Left forelimb (tissue), 1 donor: ENCODE measurements around the gene PLEKHH2.
A peak's percentile ranks its signal among the peaks of the same experiment; 100 is the strongest.
"Not testable (repeated sequence)": the region's sequence is repeated elsewhere in the genome, so short reads cannot be mapped to it uniquely, and the experiment has no call there.

Experiments
- DNase-seq: peaks from one replicate; pipeline ENCODE4 v3.0.0-alpha.2; 2018; ENCODE audit warnings: low spot score

PLEKHH2 gene

DNA sequence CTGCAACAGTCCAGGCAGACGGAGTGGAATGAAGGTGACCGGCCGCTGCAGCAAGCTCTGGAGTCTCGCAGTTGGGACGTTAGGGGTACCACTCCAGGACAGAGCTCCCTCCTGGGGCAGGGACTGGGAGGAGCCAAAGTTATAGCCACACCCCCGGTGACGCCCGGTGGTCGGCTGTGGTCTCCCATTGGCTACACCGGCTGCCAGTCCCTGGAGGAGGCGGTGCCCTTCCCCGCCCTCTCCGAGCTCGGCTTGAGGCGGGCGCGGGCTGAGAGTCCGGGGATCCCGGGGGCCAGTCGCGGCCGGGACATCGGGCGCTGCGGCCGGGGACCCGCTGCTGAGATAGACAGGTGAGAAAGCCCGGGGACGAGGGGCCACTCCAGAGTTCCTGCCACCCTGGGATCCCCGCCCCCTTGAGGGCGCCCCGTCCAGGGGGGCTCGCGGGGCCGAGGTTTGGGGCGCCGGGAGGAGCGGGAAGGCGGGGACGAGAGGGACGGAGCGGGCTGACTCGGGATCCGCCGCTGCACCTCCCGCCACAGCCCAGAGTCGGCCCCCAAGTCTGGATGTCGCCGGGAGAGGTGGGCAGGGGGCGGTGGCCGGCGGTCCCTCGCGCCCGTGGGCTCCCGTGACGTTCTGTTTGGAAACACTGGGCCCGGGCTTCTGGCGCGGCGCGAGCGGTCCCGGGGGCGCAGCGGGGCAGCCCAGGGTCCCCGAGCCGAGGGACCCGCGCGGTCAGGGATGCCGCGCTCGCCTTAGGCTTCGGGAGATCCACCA lies at the start of gene PLEKHH2:
PLEKHH2 (plus strand) TSS at position 231 of the 774 bp plus-strand sequence. CDS start 7,414 bp downstream, outside the sequence.
- peak; percentile 95 for DNase-seq

DNA sequence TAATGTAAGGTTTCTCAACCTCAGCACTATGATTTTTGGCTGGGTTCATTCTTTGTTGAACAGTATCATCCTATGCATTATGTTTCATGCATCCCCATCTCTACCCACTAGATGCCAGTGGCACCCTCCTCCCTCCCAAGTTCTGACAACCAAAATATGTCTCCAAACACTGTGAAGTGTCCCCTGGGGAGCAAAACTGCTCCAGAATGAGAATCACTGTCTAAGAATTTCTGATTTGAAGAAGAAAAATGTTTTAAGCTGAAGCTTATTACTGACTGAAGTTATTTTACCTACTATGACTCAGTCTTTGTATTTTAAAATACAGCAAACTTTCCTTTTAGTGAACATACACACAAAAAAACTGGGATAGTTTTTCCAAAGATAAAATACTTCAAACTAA lies 44.6 kb upstream of the PLEKHH2 start:
- DNase-seq: no peak

DNA sequence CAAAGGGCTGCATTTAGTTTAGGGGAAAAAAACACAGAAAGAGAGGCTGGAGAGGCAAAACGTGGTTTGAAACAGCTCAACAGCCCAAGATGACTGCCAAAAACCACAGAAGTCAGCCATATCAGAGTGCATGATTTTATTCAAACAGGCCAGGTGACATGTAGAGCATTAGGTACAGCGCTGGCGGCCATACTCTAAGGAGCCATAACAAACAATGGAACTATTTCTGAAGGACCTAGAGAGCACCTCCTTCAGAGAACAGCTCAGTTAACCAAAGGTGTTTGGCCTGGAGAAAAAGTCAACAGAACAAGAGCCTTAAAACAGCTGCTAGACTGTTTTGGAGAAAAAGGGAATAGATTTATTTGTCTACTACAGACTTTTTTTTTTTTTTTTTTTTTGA lies 43.8 kb upstream of the PLEKHH2 start:
- no peak for DNase-seq

DNA sequence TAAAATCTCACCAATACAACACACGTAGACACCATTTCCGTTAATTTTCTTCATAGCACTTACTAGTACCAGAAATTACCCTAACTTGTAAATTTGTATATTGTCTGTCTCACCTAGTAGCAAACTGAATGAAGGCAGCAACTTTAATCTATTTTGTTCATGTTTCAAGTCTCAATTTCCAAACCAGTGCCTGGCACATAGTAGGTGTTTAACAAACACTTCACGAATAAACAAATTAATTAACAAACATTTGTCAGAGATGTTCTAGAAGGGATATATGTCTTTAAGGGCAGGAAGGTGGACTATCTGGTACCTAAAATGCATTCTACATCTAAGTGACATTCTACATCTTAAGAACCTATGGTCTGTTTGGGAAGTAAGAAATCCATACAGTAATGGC lies 42.2 kb upstream of the PLEKHH2 start:
- no peak for DNase-seq

DNA sequence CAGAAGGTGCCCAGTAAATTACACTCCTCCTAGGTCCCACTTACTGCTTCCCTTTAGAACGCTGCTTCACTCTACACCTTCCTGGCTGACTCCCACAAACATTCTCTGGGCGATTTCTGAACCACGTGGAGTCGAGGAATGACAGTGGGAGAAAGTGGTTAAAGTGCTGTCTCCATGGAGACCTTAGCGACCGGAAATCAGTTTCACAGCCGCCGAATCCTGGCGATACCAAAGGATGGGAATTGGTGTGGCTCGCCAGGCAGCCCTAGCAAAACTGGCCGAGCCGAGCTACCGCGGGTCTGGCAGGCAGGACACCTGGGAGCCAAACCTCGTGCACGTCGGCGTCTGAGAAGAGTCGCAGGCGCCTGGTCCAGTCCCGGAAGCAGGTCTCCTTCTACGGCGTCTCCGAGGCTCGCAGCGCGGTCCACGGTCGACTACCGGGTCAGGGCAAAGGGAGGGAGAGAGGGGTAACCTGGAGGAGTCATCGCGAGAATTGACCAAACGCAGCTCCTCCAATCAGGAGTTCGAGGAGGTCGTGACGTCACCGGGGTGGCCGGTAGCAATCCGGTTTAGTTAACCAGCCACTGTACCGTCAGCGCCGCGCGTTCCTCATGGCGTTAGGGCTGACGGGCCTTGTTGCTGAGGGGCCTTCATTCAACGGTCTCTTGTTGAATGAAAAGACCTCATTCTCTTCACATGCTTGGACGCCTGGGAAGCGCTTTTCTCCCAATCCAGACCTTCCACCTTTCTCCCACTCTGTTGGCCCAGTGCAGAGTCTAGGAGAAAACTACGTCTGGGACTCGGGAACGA lies 41.3 kb upstream of the PLEKHH2 start, which contains the start of gene THADA:
THADA (minus strand) TSS at position 436 of the 810 bp plus-strand sequence. CDS start 3,646 bp downstream, outside the sequence.
- DNase-seq: peak; percentile 97

DNA sequence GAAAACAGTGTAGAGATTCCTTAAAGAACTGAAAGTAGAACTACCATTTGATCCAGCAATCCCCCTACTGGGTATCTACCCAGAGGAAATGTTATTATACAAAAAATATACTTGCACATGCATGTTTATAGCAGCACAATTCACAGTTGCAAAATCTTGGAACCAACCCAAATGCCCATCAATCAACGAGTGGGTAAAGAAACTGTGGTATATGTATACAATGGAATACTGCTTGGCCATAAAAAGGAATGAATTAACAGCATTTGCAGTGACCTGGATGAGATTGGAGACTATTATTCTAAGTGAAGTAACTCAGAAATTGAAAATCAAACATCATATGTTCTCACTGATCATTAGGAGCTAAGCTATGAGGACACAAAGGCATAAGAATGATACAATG lies 36.5 kb upstream of the PLEKHH2 start:
- DNase-seq: not testable (repeated sequence)

DNA sequence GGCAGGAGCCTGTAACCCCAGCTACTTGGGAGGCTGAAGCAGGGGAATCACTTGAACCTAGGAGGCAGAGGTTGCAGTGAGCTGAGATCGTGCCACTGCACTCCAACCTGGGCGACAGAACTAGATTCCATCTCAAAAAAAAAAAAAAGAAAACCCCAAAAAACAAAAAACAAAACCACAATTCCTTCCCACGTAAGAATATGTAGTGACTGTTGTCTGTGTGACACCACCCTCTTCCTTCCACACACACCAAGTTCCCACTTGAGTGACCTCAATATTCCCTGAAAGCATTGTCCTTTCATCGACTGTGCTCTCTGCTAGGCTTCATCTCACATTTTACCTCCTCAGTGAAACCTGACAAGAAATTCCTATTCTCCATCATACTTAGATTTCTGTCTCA lies 32.4 kb upstream of the PLEKHH2 start:
- no peak for DNase-seq

DNA sequence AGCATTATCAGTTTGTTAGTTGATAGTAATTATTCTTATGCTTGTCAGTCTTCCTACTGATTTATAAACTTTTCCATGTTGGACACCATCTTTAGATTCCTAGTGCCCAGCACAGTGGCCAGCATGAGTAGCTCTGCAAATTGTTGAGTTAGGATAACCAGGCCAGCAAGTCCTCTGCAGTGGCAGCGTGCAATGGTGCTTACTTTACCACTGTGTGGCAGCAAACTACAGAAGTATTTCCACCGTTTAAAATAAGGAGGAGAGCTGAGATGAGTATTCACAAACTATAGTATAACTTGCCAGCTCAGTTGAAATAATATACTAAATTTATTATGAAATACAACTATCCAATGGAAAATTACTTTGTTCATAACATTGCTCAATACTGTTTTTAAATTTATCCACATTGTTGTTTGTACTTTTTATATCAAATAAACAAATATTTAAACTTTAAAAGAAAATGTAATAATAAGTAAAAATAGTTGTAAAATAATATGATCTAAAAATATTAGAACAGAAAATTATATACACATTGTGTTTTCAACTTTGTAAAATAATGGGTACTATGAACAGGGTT lies 31.9 kb upstream of the PLEKHH2 start:
- DNase-seq: no peak

DNA sequence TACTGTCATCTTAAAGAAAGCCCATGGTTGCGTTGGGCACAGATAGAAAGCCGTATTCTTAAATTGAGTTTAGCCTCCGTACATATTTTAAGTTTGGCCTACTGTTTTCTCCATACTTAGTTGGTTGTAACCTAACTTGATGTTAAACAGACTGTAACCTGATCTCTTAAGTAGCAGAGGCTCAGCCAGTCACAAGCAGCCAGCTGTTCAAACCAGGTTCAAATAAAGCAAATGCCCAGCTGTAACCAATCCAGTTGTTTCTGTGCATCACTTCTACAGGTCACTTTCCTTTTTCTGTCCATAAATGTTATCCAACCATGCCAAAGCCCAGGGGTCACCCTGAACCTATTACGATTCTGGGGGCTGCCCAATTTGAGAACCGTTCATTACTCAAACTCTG lies 31.2 kb upstream of the PLEKHH2 start:
- DNase-seq: no peak

DNA sequence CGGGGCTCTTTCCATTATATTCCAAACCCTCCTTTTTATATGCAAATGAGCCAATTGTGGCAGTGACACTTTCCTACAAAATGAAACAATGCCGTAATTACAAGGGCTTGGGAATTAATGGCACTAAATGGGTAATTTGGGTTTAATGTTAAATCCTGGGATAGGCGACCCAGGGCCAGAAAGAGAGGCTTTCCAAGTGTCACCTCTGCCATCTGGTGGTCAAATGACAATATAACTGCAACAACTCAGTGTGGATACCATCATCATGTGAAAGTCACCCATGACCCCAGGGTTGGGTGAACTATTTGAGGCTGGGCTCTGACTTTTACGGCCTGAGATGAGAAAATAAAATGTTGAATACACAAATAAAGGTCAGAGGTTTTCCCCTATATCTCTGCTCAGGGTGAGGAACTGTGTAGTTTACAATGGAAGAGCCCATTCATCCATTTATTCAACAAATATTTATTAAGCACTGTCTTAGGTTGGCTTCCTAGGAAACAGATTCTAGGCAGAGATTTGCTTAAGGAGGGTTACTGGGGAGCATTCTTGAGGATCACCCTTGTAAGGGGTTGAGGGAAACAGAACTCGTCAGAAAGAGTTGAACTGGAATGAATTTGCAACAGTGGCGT lies 27.7 kb upstream of the PLEKHH2 start:
- no peak for DNase-seq

DNA sequence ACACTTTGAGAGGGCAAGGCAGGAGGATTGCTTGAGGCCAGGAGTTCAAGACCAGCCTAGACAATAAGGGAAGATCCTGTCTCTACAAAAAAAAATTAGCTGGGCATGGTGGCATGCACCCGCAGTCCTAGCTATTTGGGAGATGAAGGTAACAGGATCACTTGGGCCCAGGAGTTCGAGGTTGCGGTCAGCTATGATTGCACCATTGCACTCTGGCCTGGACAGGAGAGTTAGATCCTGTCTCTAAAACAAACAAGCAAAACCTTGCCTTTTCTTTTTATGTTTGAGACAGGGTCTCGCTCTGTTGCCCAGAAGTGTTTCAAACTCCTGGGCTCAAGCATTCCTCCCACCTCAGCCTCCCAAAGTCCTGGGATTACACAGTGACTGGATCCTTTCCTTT lies 26.7 kb upstream of the PLEKHH2 start:
- DNase-seq: no peak

DNA sequence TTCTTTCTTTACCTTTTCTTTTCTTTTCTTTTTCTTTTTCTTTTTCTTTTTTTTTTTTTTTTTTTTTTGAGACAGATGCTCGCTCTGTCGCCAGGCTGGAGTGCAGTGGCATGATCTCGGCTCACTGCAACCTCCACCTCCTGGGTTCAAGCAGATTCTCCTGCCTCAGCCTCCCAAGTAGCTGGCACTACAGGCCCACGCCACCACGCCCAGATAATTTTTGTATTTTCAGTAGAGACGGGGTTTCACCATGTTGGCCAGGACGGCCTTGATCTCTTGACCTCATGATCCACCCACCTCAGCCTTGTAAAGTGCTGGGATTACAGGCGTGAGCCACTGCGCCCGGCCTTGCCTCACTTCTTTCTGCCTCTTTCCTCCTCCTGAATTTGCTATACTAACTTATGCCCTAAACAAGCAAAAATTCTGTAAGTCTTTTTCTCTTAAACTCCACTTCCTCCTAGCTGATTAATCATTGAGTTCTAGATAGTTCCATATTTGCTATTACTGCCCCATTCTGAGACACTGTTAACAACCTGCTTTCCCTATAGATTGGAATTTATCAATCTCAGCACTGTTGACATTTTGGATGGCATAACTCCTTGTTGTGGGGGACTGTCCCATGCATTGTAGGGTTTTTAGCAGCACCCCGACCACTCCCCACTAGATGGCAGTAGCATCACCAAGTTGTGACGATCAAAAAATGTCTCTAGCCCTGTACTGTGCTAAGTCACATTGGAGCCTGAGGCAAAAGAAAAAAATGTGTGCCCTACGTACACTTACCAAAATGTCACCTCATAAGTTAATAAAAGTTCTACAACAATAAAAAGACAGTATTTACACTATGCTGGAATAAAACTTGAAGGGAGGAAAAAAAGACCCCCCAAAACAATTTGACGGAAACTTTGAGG lies 24.8 kb upstream of the PLEKHH2 start:
- peak; percentile 81 for DNase-seq

DNA sequence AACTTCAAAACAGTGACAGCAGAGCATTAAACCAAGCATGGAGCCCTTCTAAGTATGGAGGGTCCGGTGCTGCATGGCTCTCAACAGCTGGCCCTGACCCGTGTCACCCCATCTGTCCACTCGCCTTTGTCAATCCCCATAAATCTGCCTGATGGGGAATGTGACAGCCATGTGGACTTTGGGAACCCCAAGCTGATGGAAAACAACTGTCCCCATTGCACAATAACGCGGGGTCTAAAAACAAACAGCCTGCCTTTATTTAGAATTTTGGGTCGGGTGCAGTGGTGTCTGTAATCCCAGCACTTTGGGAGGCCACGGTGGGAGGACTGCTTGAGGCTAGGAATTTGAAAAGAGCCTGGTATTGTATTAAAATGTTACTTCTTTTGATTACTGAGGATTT lies 24.1 kb upstream of the PLEKHH2 start:
- DNase-seq: no peak

DNA sequence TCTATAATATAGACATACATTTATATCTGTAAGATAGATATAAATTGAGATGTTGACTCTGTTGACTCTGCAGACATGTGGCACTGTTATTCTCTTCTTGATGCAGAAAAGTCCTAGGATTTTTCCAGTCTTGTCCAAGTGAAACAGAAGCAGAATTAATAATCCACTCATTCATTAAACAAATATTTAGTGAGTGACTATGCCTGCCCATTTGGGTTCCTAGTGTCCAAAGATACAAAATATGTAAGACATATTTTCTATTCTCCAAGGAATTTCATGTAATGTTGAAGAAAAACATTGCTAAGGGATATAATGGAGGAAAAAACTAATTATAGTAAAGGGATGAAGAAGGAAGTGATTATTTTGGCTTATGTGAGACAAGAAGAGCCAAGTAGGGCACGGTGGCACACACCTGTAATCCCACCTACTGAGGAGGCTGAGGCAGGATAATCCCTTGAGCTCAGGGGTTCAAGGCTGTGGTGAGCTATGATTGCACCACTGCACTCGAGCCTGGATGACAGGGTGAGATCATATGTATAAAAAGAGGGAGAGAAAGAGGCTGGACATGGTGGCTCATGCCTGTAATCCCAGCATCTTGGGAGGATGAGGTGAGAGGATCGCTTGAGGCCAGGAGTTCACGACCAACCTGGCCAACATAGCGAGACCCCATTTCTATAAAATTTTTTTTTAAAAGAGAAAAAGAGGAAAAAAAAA lies 19.9 kb upstream of the PLEKHH2 start:
- DNase-seq: no peak

DNA sequence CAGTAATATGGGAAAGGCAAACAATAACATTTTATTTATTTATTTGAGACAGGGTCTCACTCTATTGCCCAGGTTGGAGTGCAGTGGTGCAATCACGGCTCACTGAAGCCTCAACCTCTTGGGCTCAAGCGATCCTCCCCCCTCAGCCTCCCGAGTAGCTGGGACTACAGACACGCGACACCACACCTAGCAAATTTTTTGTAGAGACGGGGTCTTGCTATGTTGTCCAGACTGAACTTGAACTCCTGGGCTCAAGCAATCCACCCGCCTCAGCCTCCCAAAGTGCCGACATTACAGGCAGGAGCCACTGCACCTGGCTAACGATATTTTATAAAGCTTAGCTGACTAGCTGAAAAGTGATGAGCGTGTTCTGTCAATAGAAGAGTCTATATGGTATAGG lies 17.5 kb upstream of the PLEKHH2 start:
- DNase-seq: no peak

DNA sequence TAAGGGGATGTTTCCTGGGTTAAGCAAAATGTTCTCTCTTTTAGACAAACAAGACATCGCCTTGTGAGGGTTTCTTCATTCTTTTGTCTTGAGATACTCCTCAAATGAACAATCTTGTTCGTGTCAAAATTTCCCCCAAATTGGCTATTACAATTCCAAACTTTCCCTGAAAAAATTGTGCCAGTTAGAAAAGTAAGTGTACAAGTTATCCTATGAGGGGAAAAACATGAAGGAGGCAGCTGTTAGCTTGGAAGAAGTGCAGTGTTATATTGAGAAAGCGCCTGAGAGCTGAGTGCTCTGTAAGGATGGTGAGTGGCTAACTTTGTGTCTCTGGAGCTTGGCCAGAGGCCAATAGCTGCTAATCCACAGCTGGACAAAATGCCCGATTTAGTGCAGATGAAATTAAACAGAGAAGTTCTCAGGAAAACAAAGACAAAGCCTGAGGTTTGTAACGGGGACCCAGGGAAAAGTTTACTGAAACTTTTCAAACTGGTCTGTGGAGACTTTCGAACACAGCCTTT lies 14.1 kb upstream of the PLEKHH2 start:
- no peak for DNase-seq

DNA sequence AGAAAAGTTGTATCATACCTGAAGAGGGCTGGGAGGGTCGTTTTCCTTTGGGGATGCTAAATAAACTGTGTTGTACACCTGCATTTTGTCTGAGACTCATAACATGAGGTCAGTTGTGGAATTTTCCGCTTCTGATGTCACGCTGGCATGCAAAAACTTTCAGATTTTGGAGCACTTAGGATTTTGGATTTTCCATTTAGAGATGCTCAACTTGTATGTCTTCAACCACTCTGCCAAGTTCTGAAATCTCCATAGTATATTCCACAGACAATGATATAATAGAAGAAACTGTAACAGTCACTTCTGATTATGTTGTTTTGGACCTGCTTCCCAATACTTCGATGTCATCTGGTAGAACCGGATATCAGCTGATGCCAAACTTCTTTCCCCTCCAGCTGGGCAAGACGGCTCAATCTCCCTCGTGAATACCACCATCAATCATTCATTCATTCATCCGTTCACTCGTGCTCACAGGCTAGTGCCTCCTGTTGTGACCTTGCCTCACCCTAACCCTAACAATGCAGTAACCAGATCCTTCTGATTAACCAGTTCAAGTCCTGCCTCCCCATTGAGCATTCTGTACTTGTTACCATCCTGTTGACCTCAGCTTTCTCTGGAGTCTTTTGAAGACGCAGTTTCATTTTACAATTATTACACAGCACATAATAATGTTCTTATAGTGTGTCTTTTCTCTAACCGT lies 5.3 kb upstream of the PLEKHH2 start:
- DNase-seq: no peak

DNA sequence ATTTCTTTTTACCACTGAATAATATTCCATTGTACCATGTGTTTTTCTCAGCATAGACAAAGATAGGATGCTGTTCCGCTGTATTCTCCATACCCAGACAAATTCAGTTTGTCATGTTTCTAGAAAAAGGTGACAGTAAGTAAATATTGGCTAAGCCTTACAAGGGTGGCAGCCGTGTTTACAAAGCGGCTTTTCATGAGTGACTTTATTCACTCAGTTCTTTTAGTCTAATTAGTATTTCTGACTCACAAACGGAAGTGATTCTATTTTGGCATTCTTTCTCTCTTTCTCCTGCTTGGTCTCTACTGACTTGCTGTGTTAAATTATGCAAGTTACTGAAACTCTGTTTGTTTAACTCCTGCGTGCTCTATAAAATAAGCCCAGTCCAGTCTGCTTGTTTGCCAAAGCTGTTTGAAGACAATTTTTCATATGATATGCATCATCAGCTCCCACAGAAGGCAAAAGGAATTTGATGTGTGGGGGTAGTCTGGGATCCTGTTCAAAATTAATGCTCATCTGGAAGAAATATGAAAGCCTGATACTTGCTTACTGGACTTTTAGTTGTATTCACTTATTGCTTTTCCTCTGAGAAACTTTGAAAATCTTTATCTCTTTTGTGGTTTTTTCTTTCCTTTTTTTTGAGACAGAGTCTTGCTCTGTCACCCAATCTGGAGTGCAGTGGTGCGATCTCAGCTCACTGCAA lies 2.3 kb upstream of the PLEKHH2 start:
- DNase-seq: no peak

DNA sequence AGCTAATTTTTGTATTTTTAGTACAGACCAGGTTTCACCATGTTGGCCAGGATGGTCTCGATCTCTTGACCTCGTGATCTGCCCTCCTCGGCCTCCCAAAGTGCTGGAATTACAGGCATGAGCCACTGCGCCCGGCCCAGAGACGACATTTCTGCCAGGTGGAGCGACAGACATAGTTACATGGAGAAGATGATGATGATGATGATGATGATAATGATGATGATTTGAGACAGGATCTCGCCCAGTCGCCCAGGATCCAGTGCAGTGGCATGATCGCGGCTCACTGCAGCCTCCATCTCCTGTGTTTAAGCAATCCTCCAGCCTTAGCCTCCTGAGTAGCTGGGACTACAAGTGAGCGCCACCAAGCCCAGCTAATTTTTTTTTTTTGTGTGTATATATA lies 907 bp upstream of the PLEKHH2 start:
- not testable (repeated sequence) for DNase-seq
